ENCODE measurements around the gene CORO2B.

DNA sequence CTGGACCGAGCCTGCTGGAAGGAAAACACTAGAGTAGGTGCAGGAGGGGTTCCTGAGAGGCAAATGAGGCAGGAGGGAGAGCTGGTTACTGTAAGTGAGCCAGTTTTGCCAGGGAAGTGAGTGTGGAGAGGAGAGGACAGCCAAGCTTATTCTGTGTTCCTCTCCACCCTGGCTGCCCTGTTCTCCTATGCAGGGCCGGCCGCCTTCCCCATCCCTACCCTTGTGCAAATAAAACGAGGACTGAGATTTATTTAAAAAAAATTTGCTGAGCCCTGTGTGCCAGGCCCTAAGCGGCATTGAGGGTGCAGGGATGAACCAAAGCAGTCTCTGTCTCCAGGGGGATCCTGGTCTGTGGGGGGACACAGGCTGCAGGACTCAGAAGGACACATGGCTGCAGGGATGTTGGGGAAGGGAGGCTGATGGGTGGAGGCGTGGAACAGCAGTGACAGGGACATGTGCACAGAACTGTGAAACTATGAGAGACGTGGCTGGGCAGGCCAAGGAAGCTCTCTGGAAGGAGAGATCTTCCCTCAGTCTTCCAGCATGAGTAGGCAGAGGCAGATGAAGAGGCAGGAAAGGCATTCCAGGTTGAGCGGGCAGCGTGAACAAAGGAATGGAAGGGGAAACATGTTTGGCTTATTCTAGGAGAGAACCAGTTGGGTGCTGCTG lies 12.1 kb downstream of the CORO2B start:
- TF ChIP-seq, protein P1, sequence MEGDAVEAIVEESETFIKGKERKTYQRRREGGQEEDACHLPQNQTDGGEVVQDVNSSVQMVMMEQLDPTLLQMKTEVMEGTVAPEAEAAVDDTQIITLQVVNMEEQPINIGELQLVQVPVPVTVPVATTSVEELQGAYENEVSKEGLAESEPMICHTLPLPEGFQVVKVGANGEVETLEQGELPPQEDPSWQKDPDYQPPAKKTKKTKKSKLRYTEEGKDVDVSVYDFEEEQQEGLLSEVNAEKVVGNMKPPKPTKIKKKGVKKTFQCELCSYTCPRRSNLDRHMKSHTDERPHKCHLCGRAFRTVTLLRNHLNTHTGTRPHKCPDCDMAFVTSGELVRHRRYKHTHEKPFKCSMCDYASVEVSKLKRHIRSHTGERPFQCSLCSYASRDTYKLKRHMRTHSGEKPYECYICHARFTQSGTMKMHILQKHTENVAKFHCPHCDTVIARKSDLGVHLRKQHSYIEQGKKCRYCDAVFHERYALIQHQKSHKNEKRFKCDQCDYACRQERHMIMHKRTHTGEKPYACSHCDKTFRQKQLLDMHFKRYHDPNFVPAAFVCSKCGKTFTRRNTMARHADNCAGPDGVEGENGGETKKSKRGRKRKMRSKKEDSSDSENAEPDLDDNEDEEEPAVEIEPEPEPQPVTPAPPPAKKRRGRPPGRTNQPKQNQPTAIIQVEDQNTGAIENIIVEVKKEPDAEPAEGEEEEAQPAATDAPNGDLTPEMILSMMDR (IDR thresholded peaks at IDR 0.05; ENCODE audit: insufficient read depth, low read length, poor library complexity, severe bottlenecking): no peak
- no peak for TF ChIP-seq EZH2phosphoT487 (conservative IDR thresholded peaks at IDR 0.05; ENCODE audit: low read length)
